Panc1 (cell line): ENCODE results near the gene NTRK2. TPM values are rescaled to one million over a fixed set of nuclear protein-coding genes. Genes with fewer than 3 reads are reported as not detected.

Source experiments
- ATAC-seq: fragments of 200-7000 bp; cut with Tn5 transposase; 2 replicates; pipeline ENCODE4 v1.9.1; 2020; ENCODE audit warnings: mild to moderate bottlenecking, moderate library complexity
- BruUV-seq: library from RNA; stranded (reverse); fragments of 400-500 nt; replicated peaks from 2 replicates; lab custom pipeline; 2021; lab: Mats Ljungman, UMichigan
- CTCF ChIA-PET: fragments of 300-600 bp; sonication (Branson Sonifier 250); formaldehyde crosslinking; loops from one replicate; lab custom pipeline; 2022; ENCODE audit warnings: antibody characterized with exemption; lab: Charles Lee
- POLR2A ChIA-PET: fragments of 300-600 bp; sonication (Branson Sonifier 250); formaldehyde crosslinking; loops from one replicate; lab custom pipeline; 2022; ENCODE audit warnings: antibody characterized with exemption; lab: Charles Lee
- DNase-seq: peaks from one replicate; pipeline ENCODE4 v3.0.0-alpha.2; 2010; ENCODE audit warnings: low read depth, low spot score
- H3K27ac ChIP-seq: 2 replicates; pipeline ENCODE4 v1.5.1; 2011; ENCODE audit warnings: mild to moderate bottlenecking, low read length, inconsistent platforms
- H3K27me3 ChIP-seq: fragments of 200-500 bp; sonication (Bioruptor generic); 2 replicates; pipeline ENCODE4 v1.6.0; 2014; ENCODE audit warnings: low read length, inconsistent platforms; ENCODE audit not compliant: control insufficient read depth, insufficient read depth
- H3K36me3 ChIP-seq: fragments of 200-500 bp; sonication (Bioruptor generic); 2 replicates; pipeline ENCODE4 v1.5.1; 2014; ENCODE audit warnings: inconsistent platforms, mild to moderate bottlenecking, low read length, moderate library complexity; ENCODE audit not compliant: control insufficient read depth, insufficient read depth
- H3K4me1 ChIP-seq: 2 replicates; pipeline ENCODE4 v1.5.1; 2011; ENCODE audit warnings: inconsistent platforms, mild to moderate bottlenecking, low read length, moderate library complexity; ENCODE audit not compliant: control insufficient read depth, insufficient read depth
- H3K4me3 ChIP-seq, 2 experiments: 2 replicates each; pipeline ENCODE4 v1.5.1; 2011 to 2012; ENCODE audit warnings: low read depth in 2 of 2, low read length in 2 of 2, mild to moderate bottlenecking in 2 of 2, inconsistent platforms in 1 of 2, moderate library complexity in 1 of 2
- H3K9me3 ChIP-seq: fragments of 200-500 bp; sonication (Bioruptor generic); 2 replicates; pipeline ENCODE4 v1.5.1; 2014; ENCODE audit warnings: low read depth, mild to moderate bottlenecking, inconsistent platforms, low read length, moderate library complexity; ENCODE audit not compliant: control insufficient read depth, insufficient read depth
- CTCF ChIP-seq: fragments of 450-650 bp; IDR thresholded peaks from 2 replicates; pipeline ENCODE4 v1.5.1; 2017; ENCODE audit warnings: mild to moderate bottlenecking
- POLR2AphosphoS5 ChIP-seq: IDR thresholded peaks from 2 replicates; pipeline ENCODE4 v1.6.1; 2012; ENCODE audit warnings: mild to moderate bottlenecking, low read depth, low read length, moderate library complexity
- REST ChIP-seq, 2 experiments: IDR thresholded peaks; 2 replicates each; pipeline ENCODE4 v1.6.1; 2011 to 2012; ENCODE audit warnings: low read depth in 2 of 2, control low read depth in 1 of 2, low read length in 1 of 2, mild to moderate bottlenecking in 1 of 2, moderate library complexity in 1 of 2; ENCODE audit not compliant: insufficient read depth in 1 of 2
- SIN3A ChIP-seq: IDR thresholded peaks from 2 replicates; pipeline ENCODE4 v1.6.1; 2012; ENCODE audit warnings: low read depth, mild to moderate bottlenecking, low read length, moderate library complexity, borderline replicate concordance; ENCODE audit not compliant: insufficient read depth
- TCF7L2 ChIP-seq: IDR thresholded peaks from 2 replicates; pipeline ENCODE4 v1.6.1; 2011; ENCODE audit warnings: mild to moderate bottlenecking, low read depth, low read length, inconsistent platforms
- in situ Hi-C: cut with HindIII; loops from 2 replicates; pipeline ENCODE4 v1.10.0; 2016; ENCODE audit warnings: low sequenced_read_pairs, low pct_unique_long_range_greater_than_20kb
- intact Hi-C: fragments of 100-400 bp; cut with micrococcal nuclease; formaldehyde crosslinking; loops from one replicate; pipeline ENCODE4 v1.10.0; 2022; ENCODE audit not compliant: unreplicated experiment
- total RNA-seq: library from RNA; stranded (reverse); gene quantifications from one replicate; pipeline ENCODE4 v1.2.1, GENCODE V29; 2021; ENCODE audit not compliant: unreplicated experiment

NTRK2 gene
- total RNA-seq, 1 experiment from 2014 or later: 0.23 TPM

- ATAC-seq: no peak
- no peak for DNase-seq
- BruUV-seq: no TSS peak
- no peaks in the 10 kb centered on the region for H3K9me3 ChIP-seq
- H3K27ac ChIP-seq: no peak overlapping the region
- in situ Hi-C loops (no loop called here), intact Hi-C loops (no loop called here)
- no peaks in the 10 kb centered on the region for H3K36me3 ChIP-seq
- H3K27me3 ChIP-seq: no peaks in the 10 kb centered on the region
- ChIA-PET POLR2A (no interaction called here), CTCF (no interaction called here)
- H3K4me1 ChIP-seq: no peaks in the 10 kb centered on the region
- no peak for TF ChIP-seq CTCF
- no peak for TF ChIP-seq TCF7L2
- TF ChIP-seq POLR2AphosphoS5: no peak
- no peak for TF ChIP-seq SIN3A
- no peak for TF ChIP-seq REST (IDR thresholded peaks at IDR 0.05; ENCODE audit: insufficient read depth in 1 of 2, low read depth in 2 of 2, low read length in 1 of 2)
- H3K4me3 ChIP-seq: no peak overlapping the region
Observed at GRCh38 chr9:85038824-85039608, 369.5 kb downstream of the NTRK2 start.

- ATAC-seq (no peak), DNase-seq (no peak)
- intact Hi-C loops: no loop called here
- BruUV-seq: no TSS peak
- Histone ChIP-seq H3K27ac (no peak overlapping the region), H3K4me1 (no peaks in the 10 kb centered on the region), H3K27me3 (no peaks in the 10 kb centered on the region), H3K4me3 (no peak overlapping the region), H3K36me3 (no peaks in the 10 kb centered on the region), H3K9me3 (no peaks in the 10 kb centered on the region)
- CTCF ChIA-PET: no interaction called here
- POLR2A ChIA-PET: no interaction called here
- TF ChIP-seq POLR2AphosphoS5: no peak
- TF ChIP-seq CTCF: no peak
- no peak for TF ChIP-seq SIN3A
- TF ChIP-seq TCF7L2: no peak
- TF ChIP-seq REST (IDR thresholded peaks at IDR 0.05; ENCODE audit: insufficient read depth in 1 of 2, low read depth in 2 of 2, low read length in 1 of 2): no peak
- in situ Hi-C loops: no loop called here
Observed at GRCh38 chr9:85040146-85040545, 370.6 kb downstream of the NTRK2 start.
